GM21526 (cell line): ENCODE data around the gene ARHGAP4.
A peak's percentile ranks its signal among the peaks of the same experiment; 100 is the strongest.

Source experiments
- ATAC-seq: cut with Tn5 transposase; IDR thresholded peaks from one replicate; pipeline ENCODE4 v1.9.1; 2021; ENCODE audit warnings: moderate library complexity; ENCODE audit not compliant: unreplicated experiment, low FRiP score

The ARHGAP4 gene

DNA sequence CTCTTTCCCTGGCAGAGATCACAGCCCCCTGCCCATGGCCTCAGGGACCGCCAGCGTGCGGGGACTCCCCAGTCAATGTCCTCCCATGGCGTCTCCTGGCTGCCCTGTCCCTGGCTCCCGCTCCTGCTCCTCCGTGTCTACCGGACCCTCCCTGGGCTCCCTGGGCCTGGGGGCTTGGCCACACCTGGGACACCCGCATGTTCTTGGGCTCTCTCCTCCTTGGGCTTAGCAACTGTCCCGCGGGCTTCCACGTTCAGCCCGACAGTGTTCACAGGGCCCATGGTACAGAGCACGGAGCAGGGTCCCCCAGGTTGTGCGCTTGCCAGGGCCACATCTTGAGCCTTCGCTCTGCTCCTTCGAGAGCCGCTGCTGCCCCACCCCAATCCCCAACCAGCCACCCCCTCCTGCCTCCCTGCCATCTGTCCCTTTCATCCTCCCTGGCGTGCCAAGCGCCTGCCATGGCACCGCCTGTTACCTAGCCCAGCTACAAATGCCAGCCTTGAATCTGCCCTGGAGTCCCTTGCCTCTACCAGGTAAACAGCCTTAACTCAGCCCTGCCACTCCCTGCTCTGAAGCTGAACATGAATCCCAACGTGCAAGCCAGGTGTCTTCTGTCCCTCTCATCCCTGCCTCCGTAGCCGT is 17.7 kb downstream of the ARHGAP4 start:
- ATAC-seq, result no peak

DNA sequence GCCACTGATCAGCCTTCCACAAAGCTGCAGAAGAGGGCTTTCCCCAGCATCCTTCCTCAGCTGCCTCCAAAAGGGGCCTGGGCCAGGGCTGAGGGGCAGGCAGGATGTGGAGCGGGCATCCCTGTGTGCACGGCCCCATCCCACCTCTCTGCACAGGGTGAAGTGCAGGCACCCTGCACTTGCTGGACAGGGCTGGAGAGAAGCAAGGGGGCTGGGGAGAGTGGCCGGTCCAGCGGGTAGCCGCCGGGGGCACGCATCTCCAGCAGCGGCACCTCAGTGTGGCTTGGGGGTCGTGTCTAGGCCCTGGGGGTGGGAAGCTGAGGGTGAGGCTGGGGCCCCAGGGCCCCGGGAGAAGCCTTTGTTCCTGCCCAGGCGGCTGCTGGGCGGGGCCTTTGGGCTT is 18.6 kb downstream of the ARHGAP4 start:
- no peak for ATAC-seq

DNA sequence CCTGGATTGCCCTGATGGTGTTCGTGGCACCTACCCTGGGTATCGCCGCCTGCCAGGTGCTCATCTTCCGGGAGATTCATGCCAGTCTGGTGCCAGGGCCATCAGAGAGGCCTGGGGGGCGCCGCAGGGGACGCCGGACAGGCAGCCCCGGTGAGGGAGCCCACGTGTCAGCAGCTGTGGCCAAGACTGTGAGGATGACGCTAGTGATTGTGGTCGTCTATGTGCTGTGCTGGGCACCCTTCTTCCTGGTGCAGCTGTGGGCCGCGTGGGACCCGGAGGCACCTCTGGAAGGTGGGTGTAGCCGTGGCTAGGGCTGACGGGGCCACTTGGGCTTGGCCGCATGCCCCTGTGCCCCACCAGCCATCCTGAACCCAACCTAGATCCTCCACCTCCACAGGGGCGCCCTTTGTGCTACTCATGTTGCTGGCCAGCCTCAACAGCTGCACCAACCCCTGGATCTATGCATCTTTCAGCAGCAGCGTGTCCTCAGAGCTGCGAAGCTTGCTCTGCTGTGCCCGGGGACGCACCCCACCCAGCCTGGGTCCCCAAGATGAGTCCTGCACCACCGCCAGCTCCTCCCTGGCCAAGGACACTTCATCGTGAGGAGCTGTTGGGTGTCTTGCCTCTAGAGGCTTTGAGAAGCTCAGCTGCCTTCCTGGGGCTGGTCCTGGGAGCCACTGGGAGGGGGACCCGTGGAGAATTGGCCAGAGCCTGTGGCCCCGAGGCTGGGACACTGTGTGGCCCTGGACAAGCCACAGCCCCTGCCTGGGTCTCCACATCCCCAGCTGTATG is 19.7 kb downstream of the ARHGAP4 start:
- no peak for ATAC-seq

DNA sequence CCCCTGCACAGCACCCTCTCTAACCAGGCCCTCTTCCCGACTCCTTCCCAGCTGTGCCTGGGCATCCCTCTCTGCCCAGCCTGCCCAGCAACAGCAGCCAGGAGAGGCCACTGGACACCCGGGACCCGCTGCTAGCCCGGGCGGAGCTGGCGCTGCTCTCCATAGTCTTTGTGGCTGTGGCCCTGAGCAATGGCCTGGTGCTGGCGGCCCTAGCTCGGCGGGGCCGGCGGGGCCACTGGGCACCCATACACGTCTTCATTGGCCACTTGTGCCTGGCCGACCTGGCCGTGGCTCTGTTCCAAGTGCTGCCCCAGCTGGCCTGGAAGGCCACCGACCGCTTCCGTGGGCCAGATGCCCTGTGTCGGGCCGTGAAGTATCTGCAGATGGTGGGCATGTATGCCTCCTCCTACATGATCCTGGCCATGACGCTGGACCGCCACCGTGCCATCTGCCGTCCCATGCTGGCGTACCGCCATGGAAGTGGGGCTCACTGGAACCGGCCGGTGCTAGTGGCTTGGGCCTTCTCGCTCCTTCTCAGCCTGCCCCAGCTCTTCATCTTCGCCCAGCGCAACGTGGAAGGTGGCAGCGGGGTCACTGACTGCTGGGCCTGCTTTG is 20.5 kb downstream of the ARHGAP4 start:
- ATAC-seq, result no peak

DNA sequence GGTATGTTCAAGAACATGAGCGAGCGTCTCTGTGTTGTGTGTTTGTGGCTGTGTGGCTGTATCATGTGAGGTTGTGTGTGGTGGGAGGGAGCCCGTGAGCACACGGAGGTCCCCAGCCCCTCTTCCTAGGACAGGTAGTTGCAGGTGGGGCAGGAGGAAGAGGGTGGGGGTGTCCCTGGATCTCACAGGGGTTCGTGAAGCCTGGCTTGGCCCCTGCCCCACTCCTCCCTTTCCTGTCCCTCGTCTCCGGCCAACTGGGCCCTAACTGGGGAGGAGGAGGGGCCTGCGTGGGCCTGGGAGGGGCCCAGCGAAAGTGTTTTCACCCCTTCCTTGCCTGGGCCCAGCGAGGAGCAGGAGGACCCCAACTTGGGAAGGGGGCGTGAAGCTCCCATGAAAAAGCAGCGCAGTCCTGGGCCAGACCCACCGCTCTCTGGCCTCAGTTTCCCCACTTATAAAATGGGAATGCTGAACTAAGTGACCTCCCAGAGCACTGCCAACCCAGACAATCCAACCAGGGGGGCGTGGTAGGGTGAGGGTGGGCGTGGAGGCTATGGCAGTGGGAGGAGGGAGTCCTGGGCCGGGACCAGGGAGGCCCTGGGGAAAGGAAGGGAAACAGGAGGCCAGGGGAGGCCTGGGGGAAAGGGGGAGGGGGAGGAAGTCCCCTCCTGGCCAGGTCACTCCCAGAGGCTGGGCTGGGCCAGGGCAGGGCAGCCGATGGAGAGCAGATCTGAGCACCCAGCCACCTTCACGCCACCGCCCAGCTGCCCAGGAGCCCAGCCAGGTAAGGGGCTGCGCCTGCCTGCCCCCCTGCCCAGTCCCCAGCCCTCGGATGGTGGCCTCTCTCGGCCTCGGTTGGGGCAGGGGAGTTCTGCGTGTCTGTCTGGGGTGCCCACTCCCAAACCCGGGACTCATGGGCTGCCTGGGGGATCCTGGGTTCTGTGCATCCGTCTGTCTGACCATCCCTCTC is 21.8 kb downstream of the ARHGAP4 start, which contains the start of gene AVPR2:
Gene AVPR2, plus strand, starts transcription at position 683 of the 967 bp plus-strand sequence. CDS start 473 bp downstream, outside the sequence.
- no peak for ATAC-seq

DNA sequence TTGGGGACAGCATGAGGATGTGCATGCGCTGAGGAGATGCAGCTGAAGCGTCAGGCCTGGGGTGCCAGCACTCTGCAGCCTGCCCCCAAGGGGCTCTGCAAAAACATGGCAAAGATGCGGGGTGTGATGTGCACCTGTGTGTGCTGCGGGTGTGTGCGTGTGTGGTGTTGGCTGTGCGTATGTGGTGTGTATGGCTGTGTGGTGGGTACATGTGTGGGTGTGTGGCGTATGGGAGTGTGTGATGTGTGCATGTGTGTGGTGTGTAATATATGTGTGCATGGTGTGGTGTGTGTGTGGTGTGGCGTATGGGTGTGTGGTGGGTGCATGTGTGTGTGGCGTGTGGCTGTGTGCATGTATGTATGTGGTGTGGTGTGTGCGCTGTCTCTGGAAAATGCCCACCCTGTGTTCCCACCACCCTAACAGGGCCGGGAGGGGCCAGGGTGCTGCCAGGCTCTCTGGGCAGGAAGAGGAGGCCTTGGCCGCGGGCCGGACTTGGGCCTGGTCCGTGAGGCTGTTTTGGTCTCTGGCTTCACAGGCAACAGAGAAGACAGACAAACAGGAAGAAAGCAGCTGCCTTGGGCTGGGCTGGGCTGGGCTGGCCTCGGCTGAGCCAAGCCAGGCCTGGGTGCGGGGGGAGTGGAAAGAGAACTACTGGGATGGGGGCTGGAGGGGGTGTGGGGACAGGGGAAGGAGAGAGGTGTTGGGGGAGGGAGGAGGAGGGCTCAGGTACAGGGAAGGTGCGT is 22.7 kb downstream of the ARHGAP4 start:
- ATAC-seq, result no peak

DNA sequence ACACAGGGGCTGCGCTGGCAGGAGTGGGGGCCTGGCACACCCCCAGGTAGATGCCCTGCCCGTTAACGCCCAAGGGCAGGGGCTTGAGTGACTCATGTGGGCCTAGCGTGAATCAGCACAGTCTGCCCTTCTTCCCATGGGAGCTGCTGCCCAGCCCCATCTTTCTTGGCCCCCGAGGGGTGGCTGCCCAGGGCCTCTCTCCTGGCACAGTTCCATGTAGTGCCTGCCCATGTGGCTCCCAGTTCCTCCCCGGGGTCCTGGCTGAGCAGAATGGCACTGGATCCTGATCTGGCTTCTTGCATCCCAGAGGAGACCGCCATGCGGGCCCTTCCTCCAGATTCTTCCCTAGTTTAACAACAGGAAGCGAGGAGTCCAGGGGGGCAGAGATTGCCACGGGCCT is 23.7 kb downstream of the ARHGAP4 start:
- ATAC-seq, result no peak

DNA sequence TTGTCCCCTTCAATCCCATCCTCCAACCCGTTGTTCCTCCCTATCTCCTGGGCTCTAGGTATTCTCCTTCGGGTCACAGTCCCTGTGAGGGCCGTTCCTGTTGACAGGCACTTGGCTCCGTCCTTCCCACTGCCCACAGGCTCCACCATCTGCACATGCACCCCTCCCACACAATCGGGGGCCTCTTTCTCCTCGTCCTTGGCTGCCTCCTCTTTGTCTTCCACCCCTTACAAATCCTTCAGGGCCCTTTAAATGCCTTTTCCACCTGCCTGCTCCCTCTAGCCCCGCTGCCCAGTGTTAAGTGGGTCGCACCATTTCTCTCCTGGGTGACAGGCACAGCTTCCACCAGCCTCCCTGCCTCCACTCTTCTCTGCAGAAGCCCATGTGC is 24.3 kb downstream of the ARHGAP4 start:
- ATAC-seq, result no peak

DNA sequence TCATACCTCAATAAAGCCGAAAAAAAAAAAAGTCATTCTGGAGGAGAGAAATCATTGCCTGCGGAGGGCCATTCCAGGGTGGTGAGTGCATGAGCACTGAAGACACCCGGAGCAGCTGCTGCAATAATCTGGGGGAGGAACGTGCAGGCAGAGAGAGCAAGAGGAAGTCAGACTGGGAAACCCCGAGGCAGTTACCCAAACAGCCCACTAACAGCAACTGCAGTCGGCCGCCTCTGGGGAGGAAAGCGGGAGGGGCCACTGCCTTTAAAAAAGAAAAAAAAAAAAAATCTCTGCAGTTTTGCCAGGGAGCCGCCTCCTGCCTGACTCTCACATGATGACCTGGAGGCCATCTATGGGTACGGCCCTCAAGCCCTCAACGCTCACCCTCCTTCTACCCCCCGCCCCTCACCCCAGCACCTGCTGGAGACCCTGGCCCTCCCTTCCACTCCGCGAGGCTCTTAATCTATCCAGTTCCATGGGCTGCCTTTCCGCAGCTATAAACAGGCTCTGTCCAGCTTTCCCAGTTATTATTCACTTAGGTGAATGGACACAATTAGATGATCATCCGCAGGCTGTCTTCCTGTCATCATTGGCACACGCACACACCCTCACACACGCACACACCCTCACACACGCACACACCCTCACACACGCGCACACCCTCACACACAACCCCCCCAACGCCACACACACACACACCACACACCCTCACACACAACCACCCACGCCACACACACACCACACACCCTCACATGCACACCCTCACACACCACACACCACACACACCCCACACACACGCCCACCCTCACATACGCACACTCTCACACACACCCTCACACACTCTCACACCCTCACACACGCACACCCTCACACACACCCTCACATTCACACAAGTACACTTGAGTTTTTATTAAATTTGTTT is 25.0 kb downstream of the ARHGAP4 start:
- ATAC-seq, result peak; percentile 64

DNA sequence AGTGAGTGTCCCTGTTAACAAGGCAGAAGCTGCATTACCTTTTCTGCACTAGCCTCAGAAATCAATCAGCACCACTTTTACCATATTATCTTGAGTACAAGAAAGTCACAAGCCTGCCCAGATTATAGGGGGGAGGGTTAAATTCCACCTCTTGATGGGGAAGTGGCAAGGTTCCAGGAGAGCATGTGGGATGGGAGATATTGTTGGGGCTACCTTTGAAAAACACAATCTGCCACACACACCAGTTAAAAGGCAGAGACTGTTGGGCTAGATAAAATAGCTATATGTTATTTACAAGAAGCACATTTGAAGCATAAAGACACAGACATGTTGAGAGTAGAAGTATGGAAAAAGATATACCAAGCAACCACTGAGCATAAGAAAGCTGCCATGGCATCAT is 28.2 kb downstream of the ARHGAP4 start:
- ATAC-seq, result no peak

DNA sequence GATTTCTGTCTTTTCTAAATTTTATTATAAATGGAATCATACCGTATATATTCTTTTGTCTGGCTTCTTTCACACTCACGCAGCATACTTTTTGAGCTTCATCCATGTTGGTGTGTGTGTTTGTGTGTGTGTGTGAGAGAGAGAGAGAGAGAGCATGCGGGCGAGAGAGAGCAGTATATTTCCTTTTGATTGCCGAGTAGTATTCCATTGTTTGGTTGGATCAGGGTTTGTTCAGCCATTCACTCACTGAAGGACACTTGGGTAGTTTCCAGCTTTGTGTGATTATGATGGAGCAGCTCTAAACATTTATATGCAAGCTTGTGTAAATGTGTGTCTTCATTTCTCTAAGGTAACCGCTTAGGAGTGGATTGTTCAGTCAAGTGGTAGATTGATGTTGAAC is 36.9 kb downstream of the ARHGAP4 start:
- no peak for ATAC-seq

DNA sequence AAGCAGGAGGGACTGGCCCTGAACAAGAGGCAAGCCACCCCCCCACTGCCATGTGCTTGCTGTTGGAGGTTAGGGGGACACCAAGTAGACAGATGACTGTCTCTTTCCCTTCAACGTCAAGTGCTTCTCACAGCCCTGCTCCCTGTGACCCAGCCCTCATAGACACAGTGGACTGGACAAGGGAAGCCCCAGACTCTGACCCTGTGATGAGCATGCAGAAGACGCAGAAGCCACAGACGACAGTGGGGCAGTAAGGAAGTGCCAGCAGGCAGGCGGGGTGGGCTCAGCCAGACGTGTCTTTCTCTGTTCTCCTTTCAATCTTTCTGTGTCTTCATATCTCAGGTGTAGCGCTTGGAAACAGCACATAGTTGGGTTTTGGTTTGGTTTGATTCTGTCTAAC is 37.7 kb downstream of the ARHGAP4 start:
- ATAC-seq, result no peak

DNA sequence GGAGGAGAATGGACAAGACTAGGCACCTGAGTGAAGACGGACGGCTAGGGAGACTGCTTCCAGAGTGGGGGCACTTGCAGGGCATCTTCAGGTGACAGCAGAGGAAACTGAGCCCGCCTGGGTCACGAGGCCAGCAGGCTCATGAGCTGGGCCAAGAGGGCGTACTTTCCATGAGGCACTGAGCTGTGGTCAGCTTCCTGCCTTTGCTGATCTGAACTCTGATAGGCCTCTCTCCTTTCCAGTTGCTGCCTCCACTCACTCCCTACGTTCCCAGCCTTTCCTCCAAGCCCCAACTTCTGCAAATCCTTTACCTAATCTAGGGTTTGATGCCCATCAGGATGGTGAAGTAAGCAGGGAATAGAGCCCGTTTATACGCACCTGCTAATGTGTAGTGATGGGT is 38.7 kb downstream of the ARHGAP4 start:
- ATAC-seq, result no peak

DNA sequence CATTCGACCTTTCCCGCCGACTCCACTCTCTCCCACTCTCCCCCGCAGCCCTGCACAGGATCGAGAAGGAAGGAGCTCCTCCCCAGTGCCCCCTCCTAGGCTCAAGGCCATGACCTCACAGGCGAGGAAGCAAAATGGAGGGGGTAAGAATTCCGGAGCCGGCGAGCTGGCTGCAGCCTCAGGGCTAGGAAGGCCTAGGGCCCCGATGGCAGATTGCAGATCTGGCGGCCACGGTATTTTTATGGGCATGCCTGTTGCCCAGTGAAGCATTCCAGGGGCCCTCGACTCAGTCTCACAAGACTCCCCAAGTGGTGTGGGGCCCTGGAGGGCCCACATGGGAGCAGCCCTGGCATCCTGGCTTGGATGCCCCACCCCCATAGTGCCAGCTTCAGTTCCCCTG is 39.1 kb downstream of the ARHGAP4 start:
- ATAC-seq, result no peak

DNA sequence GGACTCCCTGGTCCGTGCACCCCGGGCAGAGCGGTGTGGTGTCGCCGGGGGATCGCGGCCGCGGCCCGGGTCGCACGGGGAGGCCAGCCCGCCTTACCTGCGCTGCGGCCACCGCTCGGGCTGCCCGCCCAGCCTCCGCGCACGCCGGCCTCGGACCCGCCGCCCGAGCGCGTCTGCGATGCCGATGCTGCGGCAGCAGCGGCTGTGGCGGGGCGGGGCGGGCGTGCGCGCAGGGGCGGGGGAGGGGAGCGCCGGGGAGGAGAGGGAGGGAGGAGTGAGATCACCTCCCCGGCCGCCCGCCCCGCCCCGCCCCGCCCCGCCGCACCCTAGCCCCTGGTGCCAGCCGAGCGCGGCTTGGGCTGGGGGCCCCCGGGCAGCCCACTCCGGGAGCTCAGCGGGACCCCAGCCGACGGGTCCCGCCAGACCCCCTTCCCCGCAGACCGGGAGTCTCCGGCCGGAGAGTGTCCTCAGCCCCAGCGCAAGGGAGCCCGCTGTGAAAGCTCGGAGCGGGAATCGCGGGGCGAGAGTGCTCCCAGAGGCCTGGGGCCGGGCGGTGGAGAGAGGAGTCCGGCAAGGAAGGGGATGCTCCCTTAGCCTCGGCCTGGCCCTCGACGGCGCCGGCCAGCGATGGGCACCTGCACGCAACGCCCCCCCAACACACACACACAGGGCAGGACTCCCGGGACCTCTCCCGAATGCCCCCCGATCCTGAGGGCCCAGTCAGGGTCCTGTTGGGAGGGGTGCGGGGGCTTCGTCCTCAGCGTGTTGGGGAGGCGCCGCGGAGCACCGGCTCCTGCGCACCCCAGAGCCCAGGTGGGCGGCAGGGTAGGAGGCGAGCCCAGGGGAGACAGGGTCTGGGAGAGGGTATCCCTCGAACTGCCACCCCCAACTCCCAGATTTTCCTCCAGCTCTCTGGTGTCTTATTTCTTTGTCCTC is 39.8 kb downstream of the ARHGAP4 start, which contains the start of gene L1CAM:
Gene L1CAM, minus strand, starts transcription at position 206 of the 936 bp plus-strand sequence. CDS start 10,337 bp downstream, outside the sequence.
- ATAC-seq, result no peak

DNA sequence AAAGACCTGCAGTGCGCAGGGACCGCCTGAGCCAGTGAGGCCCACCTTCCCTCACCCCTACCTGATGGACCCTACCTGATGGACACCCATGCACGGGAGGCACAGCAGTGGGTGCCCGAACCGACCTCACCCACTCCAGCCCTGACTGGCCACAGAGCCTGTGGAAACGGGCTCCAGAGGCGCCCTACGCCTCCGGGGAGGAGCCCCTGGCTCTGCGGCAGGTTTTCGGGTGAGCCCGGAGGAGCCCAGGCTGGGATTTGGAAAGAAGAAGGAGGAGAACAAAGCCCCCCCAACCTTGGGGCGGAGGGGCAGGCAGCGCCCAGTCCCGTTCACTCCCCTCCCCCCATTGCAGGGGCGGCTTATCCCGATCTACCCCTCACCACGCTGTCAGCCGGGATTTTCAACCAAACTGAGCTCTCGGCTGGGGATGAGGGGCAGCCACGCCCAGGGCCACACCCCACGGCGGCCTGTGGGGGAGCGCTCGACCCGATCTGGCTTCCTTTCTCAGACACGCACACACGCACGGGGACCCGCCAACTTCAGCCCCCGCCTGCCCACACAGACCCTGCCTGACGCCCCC is 40.8 kb downstream of the ARHGAP4 start:
- no peak for ATAC-seq

DNA sequence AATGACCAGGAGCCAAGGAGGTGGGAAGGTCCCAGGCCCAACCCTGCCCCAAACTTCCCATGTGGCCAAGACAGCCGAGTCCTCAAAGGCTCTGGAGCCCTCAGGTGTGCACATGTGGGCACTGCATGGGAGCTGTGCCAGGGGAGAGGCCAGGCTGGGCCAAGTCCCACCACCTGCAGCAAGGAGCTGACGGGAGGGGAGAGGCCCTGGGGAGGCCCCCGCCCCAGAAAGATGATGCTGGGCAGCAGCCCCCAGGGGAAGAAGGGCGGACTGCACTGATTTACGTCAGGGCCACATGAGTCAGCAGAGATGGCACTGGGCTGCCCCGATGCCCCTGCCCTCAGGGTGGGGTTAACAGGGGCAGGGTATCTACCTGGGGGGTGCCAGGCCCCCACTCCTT is 41.5 kb downstream of the ARHGAP4 start:
- ATAC-seq, result no peak
